H1 (cell line): Measurements from ENCODE around the gene CUTA. TPM values are rescaled to one million over a fixed set of nuclear protein-coding genes. Genes with fewer than 3 reads are reported as not detected.

Experiments used
- HDAC2 ChIP-seq, 2 experiments: fragments of 300-600 bp in 1 of 2; sonication (generic) in 1 of 2; IDR thresholded peaks; 2 replicates each; pipeline ENCODE4 v1.6.1; 2011 to 2012; ENCODE audit warnings: low read depth in 2 of 2, low read length in 2 of 2, mild to moderate bottlenecking in 2 of 2, moderate library complexity in 2 of 2, borderline replicate concordance in 1 of 2, inconsistent platforms in 1 of 2
- JUN ChIP-seq: IDR thresholded peaks from 2 replicates; pipeline ENCODE4 v1.6.1; 2011; ENCODE audit warnings: low read depth, mild to moderate bottlenecking, improper control_type of control experiment, low read length
- POLR2A ChIP-seq, 2 experiments: IDR thresholded peaks; 1 replicate in 1 of 2; 2 replicates in 1 of 2; pipeline ENCODE4 v1.6.1; 2011; ENCODE audit warnings: low read depth in 2 of 2, low read length in 2 of 2, mild to moderate bottlenecking in 2 of 2; ENCODE audit errors: control extremely low read depth in 1 of 2
- TBP ChIP-seq: IDR thresholded peaks from 2 replicates; pipeline ENCODE4 v1.6.1; 2011; ENCODE audit warnings: low read depth, low read length, improper control_type of control experiment
- polyA plus RNA-seq, 7 experiments: library from polyadenylated mRNA; depleted of rRNA in 3 of 7; stranded (reverse) in 5 of 7; unstranded in 2 of 7; fragments of >200 nt in 5 of 7; fragments of 200-250 nt in 2 of 7; gene quantifications; 1 replicate in 5 of 7; 2 replicates in 1 of 7; 4 replicates in 1 of 7; pipeline versions ENCODE4 v1.2.1 to v1.2.3, GENCODE V29; 2011 to 2013; ENCODE audit warnings: missing spikeins in 2 of 7, mixed read lengths in 2 of 7
- total RNA-seq: library from RNA; stranded (reverse); fragmentation: NEBNext Ultra II Directional; extraction: Animal tissue kit (Norgen Biotek cat#: 25700); gene quantifications from 2 replicates; pipeline ENCODE4 v1.2.1, GENCODE V29; 2021
- TF ChIP-seq, protein P1 (sequence below): fragments of 300-600 bp; sonication (generic); IDR thresholded peaks from 2 replicates; pipeline ENCODE4 v1.7.1; 2012; ENCODE audit warnings: low read length, moderate library complexity, mild to moderate bottlenecking, inconsistent platforms; ENCODE audit not compliant: insufficient replicate concordance
- TF ChIP-seq, protein P2 (sequence below): IDR thresholded peaks from 2 replicates; pipeline ENCODE4 v1.6.1; 2012; ENCODE audit warnings: inconsistent platforms
- TF ChIP-seq, protein P3 (sequence below): IDR thresholded peaks from 2 replicates; pipeline ENCODE4 v1.6.1; 2012; ENCODE audit warnings: low read length, inconsistent platforms

CUTA gene
- total and polyA plus RNA-seq, 2 of the 8 experiments (the other 6 are each of a cell fraction or from before 2014, with no cell fraction given), result 297 to 460 TPM

GRCh38 chr6:33430991-33431879, 13.3 kb upstream of the CUTA start (continued):
- TF ChIP-seq, protein P1, sequence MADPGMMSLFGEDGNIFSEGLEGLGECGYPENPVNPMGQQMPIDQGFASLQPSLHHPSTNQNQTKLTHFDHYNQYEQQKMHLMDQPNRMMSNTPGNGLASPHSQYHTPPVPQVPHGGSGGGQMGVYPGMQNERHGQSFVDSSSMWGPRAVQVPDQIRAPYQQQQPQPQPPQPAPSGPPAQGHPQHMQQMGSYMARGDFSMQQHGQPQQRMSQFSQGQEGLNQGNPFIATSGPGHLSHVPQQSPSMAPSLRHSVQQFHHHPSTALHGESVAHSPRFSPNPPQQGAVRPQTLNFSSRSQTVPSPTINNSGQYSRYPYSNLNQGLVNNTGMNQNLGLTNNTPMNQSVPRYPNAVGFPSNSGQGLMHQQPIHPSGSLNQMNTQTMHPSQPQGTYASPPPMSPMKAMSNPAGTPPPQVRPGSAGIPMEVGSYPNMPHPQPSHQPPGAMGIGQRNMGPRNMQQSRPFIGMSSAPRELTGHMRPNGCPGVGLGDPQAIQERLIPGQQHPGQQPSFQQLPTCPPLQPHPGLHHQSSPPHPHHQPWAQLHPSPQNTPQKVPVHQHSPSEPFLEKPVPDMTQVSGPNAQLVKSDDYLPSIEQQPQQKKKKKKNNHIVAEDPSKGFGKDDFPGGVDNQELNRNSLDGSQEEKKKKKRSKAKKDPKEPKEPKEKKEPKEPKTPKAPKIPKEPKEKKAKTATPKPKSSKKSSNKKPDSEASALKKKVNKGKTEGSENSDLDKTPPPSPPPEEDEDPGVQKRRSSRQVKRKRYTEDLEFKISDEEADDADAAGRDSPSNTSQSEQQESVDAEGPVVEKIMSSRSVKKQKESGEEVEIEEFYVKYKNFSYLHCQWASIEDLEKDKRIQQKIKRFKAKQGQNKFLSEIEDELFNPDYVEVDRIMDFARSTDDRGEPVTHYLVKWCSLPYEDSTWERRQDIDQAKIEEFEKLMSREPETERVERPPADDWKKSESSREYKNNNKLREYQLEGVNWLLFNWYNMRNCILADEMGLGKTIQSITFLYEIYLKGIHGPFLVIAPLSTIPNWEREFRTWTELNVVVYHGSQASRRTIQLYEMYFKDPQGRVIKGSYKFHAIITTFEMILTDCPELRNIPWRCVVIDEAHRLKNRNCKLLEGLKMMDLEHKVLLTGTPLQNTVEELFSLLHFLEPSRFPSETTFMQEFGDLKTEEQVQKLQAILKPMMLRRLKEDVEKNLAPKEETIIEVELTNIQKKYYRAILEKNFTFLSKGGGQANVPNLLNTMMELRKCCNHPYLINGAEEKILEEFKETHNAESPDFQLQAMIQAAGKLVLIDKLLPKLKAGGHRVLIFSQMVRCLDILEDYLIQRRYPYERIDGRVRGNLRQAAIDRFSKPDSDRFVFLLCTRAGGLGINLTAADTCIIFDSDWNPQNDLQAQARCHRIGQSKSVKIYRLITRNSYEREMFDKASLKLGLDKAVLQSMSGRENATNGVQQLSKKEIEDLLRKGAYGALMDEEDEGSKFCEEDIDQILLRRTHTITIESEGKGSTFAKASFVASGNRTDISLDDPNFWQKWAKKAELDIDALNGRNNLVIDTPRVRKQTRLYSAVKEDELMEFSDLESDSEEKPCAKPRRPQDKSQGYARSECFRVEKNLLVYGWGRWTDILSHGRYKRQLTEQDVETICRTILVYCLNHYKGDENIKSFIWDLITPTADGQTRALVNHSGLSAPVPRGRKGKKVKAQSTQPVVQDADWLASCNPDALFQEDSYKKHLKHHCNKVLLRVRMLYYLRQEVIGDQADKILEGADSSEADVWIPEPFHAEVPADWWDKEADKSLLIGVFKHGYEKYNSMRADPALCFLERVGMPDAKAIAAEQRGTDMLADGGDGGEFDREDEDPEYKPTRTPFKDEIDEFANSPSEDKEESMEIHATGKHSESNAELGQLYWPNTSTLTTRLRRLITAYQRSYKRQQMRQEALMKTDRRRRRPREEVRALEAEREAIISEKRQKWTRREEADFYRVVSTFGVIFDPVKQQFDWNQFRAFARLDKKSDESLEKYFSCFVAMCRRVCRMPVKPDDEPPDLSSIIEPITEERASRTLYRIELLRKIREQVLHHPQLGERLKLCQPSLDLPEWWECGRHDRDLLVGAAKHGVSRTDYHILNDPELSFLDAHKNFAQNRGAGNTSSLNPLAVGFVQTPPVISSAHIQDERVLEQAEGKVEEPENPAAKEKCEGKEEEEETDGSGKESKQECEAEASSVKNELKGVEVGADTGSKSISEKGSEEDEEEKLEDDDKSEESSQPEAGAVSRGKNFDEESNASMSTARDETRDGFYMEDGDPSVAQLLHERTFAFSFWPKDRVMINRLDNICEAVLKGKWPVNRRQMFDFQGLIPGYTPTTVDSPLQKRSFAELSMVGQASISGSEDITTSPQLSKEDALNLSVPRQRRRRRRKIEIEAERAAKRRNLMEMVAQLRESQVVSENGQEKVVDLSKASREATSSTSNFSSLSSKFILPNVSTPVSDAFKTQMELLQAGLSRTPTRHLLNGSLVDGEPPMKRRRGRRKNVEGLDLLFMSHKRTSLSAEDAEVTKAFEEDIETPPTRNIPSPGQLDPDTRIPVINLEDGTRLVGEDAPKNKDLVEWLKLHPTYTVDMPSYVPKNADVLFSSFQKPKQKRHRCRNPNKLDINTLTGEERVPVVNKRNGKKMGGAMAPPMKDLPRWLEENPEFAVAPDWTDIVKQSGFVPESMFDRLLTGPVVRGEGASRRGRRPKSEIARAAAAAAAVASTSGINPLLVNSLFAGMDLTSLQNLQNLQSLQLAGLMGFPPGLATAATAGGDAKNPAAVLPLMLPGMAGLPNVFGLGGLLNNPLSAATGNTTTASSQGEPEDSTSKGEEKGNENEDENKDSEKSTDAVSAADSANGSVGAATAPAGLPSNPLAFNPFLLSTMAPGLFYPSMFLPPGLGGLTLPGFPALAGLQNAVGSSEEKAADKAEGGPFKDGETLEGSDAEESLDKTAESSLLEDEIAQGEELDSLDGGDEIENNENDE, result no peak
- TF ChIP-seq POLR2A (IDR thresholded peaks at IDR 0.05; ENCODE audit: control extremely low read depth in 1 of 2, low read depth in 2 of 2, low read length in 2 of 2) (peak in 1 of 2 experiments; percentile 54; a peak in 2 of 3 replicates), TBP (0 out of 2 replicates have a peak, but pooled peaks have one; percentile 21), JUN (no peak), HDAC2 (IDR thresholded peaks at IDR 0.05; ENCODE audit: borderline replicate concordance in 1 of 2, low read depth in 2 of 2, low read length in 2 of 2) (peak in 1 of 2 experiments; percentile 81; a peak in 1 of 4 replicates)
- TF ChIP-seq, protein P2, sequence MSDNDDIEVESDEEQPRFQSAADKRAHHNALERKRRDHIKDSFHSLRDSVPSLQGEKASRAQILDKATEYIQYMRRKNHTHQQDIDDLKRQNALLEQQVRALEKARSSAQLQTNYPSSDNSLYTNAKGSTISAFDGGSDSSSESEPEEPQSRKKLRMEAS, result peak; percentile 97
- TF ChIP-seq, protein P3, sequence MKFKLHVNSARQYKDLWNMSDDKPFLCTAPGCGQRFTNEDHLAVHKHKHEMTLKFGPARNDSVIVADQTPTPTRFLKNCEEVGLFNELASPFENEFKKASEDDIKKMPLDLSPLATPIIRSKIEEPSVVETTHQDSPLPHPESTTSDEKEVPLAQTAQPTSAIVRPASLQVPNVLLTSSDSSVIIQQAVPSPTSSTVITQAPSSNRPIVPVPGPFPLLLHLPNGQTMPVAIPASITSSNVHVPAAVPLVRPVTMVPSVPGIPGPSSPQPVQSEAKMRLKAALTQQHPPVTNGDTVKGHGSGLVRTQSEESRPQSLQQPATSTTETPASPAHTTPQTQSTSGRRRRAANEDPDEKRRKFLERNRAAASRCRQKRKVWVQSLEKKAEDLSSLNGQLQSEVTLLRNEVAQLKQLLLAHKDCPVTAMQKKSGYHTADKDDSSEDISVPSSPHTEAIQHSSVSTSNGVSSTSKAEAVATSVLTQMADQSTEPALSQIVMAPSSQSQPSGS, result peak; percentile 59; the same call in 1 of the 2 replicates
